ENCODE data around the gene GET3. TPM values are rescaled to one million over a fixed set of nuclear protein-coding genes. Genes with fewer than 3 reads are reported as not detected.
A peak's percentile ranks its signal among the peaks of the same experiment; 100 is the strongest.

GET3 gene
- total and polyA plus RNA-seq, 2 of the 13 experiments (the other 11 are each of a cell fraction or from before 2014, with no cell fraction given): 57.7 to 59.4 TPM

GRCh38 chr19:12791345-12792050 lies 54.2 kb downstream of the GET3 start, which contains the start of gene JUNB (continued):
- TF ChIP-seq CEBPZ (IDR thresholded peaks at IDR 0.05; ENCODE audit: low read length): no peak
- peak; percentile 79; the same call in 1 of the 2 replicates for TF ChIP-seq AFF4 (CRISPR knock-in tag; IDR thresholded peaks at IDR 0.05)
- TF ChIP-seq ZNF281 (CRISPR knock-in tag; IDR thresholded peaks at IDR 0.05; ENCODE audit: borderline replicate concordance): peak; percentile 87; the same call in 1 of the 2 replicates
- TF ChIP-seq UBTF (CRISPR knock-in tag; IDR thresholded peaks at IDR 0.05): peak; percentile 96
- TF ChIP-seq TBX3 (IDR thresholded peaks at IDR 0.05; ENCODE audit: borderline replicate concordance): no peak
- TF ChIP-seq PHF8 (CRISPR knock-in tag; IDR thresholded peaks at IDR 0.05): peak; percentile 70
- no peak for TF ChIP-seq RARG (CRISPR knock-in tag; IDR thresholded peaks at IDR 0.05; ENCODE audit: low read depth)
- peak; percentile 67; the same call in 1 of the 2 replicates for TF ChIP-seq ZBTB26 (CRISPR knock-in tag; IDR thresholded peaks at IDR 0.05; ENCODE audit: borderline replicate concordance)
- no peak for TF ChIP-seq ZSCAN5A (CRISPR knock-in tag; IDR thresholded peaks at IDR 0.05; ENCODE audit: borderline replicate concordance)
- TF ChIP-seq ZNF772 (CRISPR knock-in tag; IDR thresholded peaks at IDR 0.05): peak; percentile 95
- TF ChIP-seq MEF2D (CRISPR knock-in tag; IDR thresholded peaks at IDR 0.05): 0 out of 2 replicates have a peak, but pooled peaks have one; percentile 24

Measured in HepG2 (cell line).